Osteoblast (primary cell): ENCODE measurements around the gene GATD1. TPM values are rescaled to one million over a fixed set of nuclear protein-coding genes. Genes with fewer than 3 reads are reported as not detected.

ENCODE experiments used
- DNase-seq: peaks from one replicate; pipeline ENCODE4 v3.0.0; 2011; ENCODE audit warnings: low spot score, mixed read lengths; ENCODE audit not compliant: insufficient read length; ENCODE audit errors: missing footprints
- H2AFZ ChIP-seq: 2 replicates; pipeline ENCODE4 v1.6.0; 2011; ENCODE audit warnings: mild to moderate bottlenecking, low read length
- H3K27ac ChIP-seq: 2 replicates; pipeline ENCODE4 v1.5.1; 2011; ENCODE audit warnings: mild to moderate bottlenecking, low read depth, low read length, moderate library complexity
- H3K27me3 ChIP-seq: 2 replicates; pipeline ENCODE4 v1.6.0; 2012; ENCODE audit warnings: mild to moderate bottlenecking, control low read depth, inconsistent platforms, low read length, moderate library complexity; ENCODE audit not compliant: insufficient read depth
- H3K36me3 ChIP-seq: 2 replicates; pipeline ENCODE4 v1.5.1; 2011; ENCODE audit warnings: mild to moderate bottlenecking, low read length, control low read depth, moderate library complexity; ENCODE audit not compliant: insufficient read depth
- H3K4me1 ChIP-seq: 2 replicates; pipeline ENCODE4 v1.5.1; 2011; ENCODE audit warnings: mild to moderate bottlenecking, low read length, control low read depth, moderate library complexity; ENCODE audit not compliant: insufficient read depth
- H3K4me2 ChIP-seq: 2 replicates; pipeline ENCODE4 v1.6.0; 2011; ENCODE audit warnings: mild to moderate bottlenecking, low read length; ENCODE audit not compliant: insufficient read depth
- H3K4me3 ChIP-seq: fragments of 200-600 bp; sonication (generic); 3 replicates; pipeline ENCODE4 v1.5.1; 2012; ENCODE audit warnings: mild to moderate bottlenecking, low read length, inconsistent platforms; ENCODE audit not compliant: insufficient read depth
- H3K79me2 ChIP-seq: 2 replicates; pipeline ENCODE4 v1.6.0; 2012; ENCODE audit warnings: mild to moderate bottlenecking, low read length, control low read depth, inconsistent platforms; ENCODE audit not compliant: insufficient read depth
- H3K9me3 ChIP-seq: 2 replicates; pipeline ENCODE4 v1.5.1; 2011; ENCODE audit warnings: low read depth, low read length, control low read depth
- H4K20me1 ChIP-seq: 2 replicates; pipeline ENCODE4 v1.6.0; 2012; ENCODE audit warnings: mild to moderate bottlenecking, low read length, control low read depth; ENCODE audit not compliant: insufficient read depth
- CTCF ChIP-seq: IDR thresholded peaks from 2 replicates; pipeline ENCODE4 v1.5.1; 2011; ENCODE audit warnings: mild to moderate bottlenecking, low read depth, low read length, moderate library complexity; ENCODE audit errors: extremely low read depth
- total RNA-seq: library from RNA; depleted of rRNA; stranded (reverse); fragments of >200 nt; gene quantifications from 2 replicates; pipeline ENCODE4 v1.2.3, GENCODE V29; 2012

Gene GATD1
- total RNA-seq, 1 donor: 37.3 TPM

DNA sequence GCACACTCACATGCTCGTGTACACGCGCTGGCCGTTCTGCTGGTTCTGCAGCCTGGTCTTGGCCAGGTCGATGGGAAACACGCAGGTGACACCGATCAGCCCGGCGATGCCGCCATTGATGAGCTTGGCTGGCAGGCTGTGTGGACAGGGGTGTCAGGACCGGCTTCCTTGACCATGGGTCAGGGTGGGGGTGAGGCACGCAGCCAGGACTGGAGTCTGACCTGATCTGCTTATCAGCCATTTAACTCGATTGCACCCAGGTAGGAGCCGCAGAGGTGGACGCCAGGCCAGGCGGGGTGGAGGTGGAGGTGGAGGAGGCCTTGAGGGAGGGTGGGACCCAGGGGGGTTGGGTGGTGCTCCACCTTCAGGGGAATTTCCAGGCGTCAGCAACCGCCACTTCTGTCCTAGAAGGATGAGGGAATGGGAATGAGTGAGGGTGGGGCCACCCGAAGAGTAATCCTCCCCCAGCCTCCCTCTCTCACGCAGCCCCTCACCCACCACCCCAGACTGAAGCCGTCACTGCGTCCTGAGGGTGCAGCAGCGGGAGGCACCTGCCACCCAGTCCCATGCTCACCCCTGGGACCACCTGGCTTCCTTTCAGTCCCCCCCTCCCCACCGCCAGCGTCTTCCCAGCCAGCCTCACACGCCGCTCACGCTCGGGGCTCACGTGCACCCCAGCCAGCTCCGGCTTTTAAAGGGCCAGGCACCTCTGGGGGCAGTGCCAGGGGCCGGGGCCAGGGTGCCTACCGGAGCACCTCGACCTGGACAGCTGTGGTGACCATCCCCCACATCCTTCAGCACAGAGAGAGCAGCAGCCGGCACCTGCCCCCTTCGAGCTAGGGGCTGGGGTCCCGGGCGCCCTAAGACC lies 17.7 kb upstream of the GATD1 start:
- H3K4me2 ChIP-seq: peak overlapping the region; percentile 86
- no peak overlapping the region for H2AFZ ChIP-seq
- peaks cover 7% of the 10 kb centered on the region for H3K36me3 ChIP-seq

DNA sequence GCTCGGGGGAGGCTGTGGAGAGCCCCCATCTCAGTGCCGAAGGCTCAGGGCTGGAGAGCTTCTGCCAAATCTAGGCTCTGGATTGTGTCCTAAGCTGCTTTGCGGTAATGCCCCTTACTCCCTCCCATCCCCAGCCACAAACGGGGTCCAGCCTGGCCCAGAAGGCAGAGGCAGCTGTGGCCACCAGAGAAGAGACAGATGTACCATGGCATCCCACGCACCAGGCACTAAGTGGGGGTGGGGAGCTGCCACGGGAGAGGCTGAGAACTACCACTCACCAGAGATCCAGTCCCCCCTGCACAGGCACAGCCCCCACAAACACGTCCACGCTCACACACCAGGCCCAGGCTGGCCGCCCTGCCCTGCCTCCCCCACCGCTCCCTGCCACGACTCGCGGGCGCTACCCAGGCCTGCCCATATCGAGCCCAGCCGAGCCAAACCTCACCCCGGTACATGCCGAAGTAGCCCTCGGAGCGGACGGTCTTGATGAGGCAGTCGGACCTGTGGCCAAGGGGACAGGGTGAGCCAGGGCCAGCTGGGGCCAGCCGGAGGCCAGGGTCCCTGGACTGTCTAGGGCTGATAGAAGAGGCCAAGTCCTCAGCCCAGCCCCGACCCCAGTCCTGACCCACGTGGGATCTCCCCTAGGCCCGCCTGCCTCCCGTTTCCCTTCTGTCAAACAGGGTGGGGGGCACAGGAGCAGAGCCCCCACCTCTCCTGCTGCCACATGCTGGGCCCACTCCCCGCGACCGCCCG lies 16.9 kb upstream of the GATD1 start:
- no peak for TF ChIP-seq CTCF
- DNase-seq: no peak
- no peaks in the 10 kb centered on the region for H3K36me3 ChIP-seq
- H3K4me2 ChIP-seq: no peak overlapping the region
- H3K79me2 ChIP-seq: peaks cover 4% of the 10 kb centered on the region
- H2AFZ ChIP-seq: no peak overlapping the region
- H3K9me3 ChIP-seq: no peaks in the 10 kb centered on the region
- no peak overlapping the region for H3K4me3 ChIP-seq
- H3K4me1 ChIP-seq: peaks cover 17% of the 10 kb centered on the region
- no peak overlapping the region for H3K27ac ChIP-seq
- H4K20me1 ChIP-seq: peaks cover 6% of the 10 kb centered on the region
- no peaks in the 10 kb centered on the region for H3K27me3 ChIP-seq

More for the DNA sequence above, 17.7 kb upstream of the GATD1 start:
- TF ChIP-seq CTCF: no peak
- no peaks in the 10 kb centered on the region for H3K9me3 ChIP-seq
- H3K4me1 ChIP-seq: peaks cover 17% of the 10 kb centered on the region
- H4K20me1 ChIP-seq: peaks cover 6% of the 10 kb centered on the region
- DNase-seq: no peak
- peaks cover 4% of the 10 kb centered on the region for H3K79me2 ChIP-seq
- no peaks in the 10 kb centered on the region for H3K27me3 ChIP-seq
- no peak overlapping the region for H3K27ac ChIP-seq
- H3K4me3 ChIP-seq: peak overlapping the region; percentile 87

GRCh38 chr11:793556-793955 lies 16.3 kb upstream of the GATD1 start:
- Histone ChIP-seq H4K20me1 (peaks cover 9% of the 10 kb centered on the region), H3K27me3 (peaks cover 5% of the 10 kb centered on the region)
- no peak for TF ChIP-seq CTCF

GRCh38 chr11:792873-793272 lies 15.6 kb upstream of the GATD1 start:
- Histone ChIP-seq H3K79me2 (peaks cover 4% of the 10 kb centered on the region), H3K27me3 (peaks cover 5% of the 10 kb centered on the region)
- TF ChIP-seq CTCF: no peak

More at GRCh38 chr11:793556-793955, 16.3 kb upstream of the GATD1 start:
- H3K9me3 ChIP-seq: no peaks in the 10 kb centered on the region
- no peak overlapping the region for H3K4me3 ChIP-seq
- no peak overlapping the region for H3K4me2 ChIP-seq
- H2AFZ ChIP-seq: no peak overlapping the region
- DNase-seq: no peak
- H3K4me1 ChIP-seq: peaks cover 17% of the 10 kb centered on the region
- H3K79me2 ChIP-seq: peaks cover 4% of the 10 kb centered on the region
- H3K36me3 ChIP-seq: no peaks in the 10 kb centered on the region
- H3K27ac ChIP-seq: no peak overlapping the region

More at GRCh38 chr11:792873-793272, 15.6 kb upstream of the GATD1 start:
- H2AFZ ChIP-seq: no peak overlapping the region
- peaks cover 9% of the 10 kb centered on the region for H4K20me1 ChIP-seq
- no peak for DNase-seq
- H3K36me3 ChIP-seq: no peaks in the 10 kb centered on the region
- H3K4me1 ChIP-seq: peaks cover 17% of the 10 kb centered on the region
- H3K9me3 ChIP-seq: no peaks in the 10 kb centered on the region
- H3K27ac ChIP-seq: no peak overlapping the region
- no peak overlapping the region for H3K4me2 ChIP-seq
- H3K4me3 ChIP-seq: no peak overlapping the region
